ENCODE measurements around the gene TEDC2.

Gene TEDC2

DNA sequence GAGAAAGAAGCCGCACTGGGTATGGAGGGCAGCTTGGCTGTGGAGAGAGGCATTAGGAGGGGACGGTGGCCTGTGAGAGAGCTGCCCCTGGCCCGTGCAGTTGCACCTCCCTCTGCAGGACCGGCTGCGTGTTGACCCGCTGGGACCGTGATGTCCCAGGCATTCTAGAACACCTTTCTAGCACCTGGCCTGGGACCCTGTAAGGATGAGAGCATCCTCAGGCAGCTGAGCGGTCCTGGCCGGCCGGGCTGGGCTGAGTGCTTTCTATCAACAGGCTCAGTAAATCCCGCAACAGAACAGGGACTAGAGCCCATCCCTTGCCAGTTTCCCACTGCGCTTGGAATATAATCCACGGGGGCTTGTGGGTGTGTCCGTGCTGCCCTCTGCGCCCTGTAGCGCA, 29.7 kb downstream of the TEDC2 start:
- DNase-seq (no peak), ATAC-seq (no peak)
- no peaks in the 10 kb centered on the region for H3K27me3 Mint-ChIP-seq
- H3K4me3 Mint-ChIP-seq, result no peak overlapping the region
- H3K27ac Mint-ChIP-seq, result peak overlapping the region in 1 of 2 donors; percentile 19
- H3K9me3 Mint-ChIP-seq, result no peaks in the 10 kb centered on the region
- H3K4me1 Mint-ChIP-seq, result peaks cover 23% of the 10 kb centered on the region

DNA sequence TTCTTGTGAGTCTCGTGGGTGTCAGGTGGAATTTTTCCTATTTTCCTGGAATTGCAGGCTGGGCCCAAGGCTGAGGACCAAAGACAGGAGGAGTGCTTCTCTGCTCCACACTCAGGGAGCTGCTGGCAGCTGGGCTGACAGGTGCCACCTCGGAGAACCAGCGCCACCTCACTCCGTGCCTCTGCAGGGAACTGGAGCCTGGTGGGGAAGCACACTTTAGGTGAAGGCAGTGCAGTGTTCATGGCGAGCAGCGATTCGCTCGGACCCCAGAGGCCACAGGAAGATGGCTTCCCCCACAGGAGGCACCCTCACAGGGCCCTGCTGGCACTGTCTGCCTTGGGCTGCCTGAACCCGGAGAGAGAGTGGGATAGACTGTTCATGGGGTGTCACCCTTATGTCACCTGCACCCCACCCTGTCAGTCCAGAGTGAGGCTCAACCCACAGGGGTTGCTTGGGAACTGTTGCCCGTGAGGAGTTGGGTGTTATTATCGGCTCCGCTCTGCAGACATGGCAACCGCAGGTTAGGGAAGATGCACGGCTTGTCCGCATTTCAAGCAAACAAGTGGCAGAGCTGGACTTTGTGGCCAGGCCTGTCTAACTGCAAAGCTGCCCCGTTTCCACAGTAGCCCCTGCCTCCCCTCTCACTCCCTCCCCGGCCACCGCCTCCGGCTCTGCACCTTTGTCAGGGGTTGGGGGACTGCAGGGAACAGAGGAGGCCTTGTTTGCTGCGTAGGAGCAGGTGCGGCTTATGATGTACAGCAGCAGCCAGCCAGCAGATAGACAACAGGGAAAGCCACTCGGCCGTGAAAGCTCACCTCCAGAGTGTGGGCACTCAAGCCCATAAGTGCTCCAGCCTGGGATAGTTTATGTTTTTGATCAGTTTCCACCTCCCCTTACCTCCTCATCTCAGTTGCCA, 30.5 kb downstream of the TEDC2 start:
- Mint-ChIP-seq H3K9me3 (no peaks in the 10 kb centered on the region), H3K4me1 (peaks cover 23% of the 10 kb centered on the region), H3K27ac (no peak overlapping the region), H3K4me3 (no peak overlapping the region), H3K27me3 (no peaks in the 10 kb centered on the region)
- no peak for DNase-seq
- ATAC-seq, result no peak

DNA sequence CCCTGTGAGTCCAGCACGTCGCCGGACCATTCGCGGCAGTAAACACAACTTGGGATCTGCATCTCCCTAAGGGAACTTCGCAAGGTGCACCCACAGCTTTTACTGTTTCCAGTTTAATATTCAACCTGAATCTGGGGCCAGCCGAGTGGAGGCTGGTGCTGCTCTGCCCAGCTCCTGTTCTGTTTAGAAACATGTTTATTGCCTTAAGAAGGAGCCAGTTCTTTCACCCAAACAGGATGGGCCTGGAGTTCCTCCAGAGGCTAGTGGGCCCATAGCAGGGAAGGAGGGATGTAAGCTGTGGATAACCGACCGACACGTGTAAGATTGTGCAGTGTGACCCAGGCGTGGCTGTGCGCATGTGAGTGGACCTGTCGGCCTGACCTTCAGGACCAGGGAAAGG, 32.4 kb downstream of the TEDC2 start:
- peak overlapping the region in 1 of 2 donors; percentile 34 for H3K27ac Mint-ChIP-seq

DNA sequence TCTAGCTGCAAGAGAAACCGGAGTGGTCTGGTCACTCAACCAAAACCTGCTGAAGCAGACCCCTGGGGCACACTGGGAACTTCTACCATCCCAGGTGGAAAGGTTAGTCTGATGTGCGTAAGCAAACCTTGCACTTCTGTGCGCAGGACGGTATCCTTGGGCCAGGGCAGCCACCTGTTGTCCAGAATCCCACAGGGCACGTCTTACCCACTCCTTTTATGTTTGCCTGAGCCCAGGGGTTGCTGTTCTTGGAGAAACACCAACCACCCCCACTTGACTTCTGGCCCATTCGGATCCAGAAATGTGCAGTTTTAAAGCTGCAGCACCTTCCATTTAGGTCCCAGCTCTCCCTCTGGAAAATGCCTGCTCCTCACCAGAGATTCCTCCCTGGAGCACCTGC, 33.7 kb downstream of the TEDC2 start:
- H3K27ac Mint-ChIP-seq, result peak overlapping the region in 1 of 2 donors; percentile 86
- H3K4me1 Mint-ChIP-seq, result no peaks in the 10 kb centered on the region
- H3K27me3 Mint-ChIP-seq, result no peaks in the 10 kb centered on the region
- no peaks in the 10 kb centered on the region for H3K9me3 Mint-ChIP-seq
- no peak for DNase-seq
- ATAC-seq, result no peak
- no peak overlapping the region for H3K4me3 Mint-ChIP-seq

More for the DNA sequence above, 32.4 kb downstream of the TEDC2 start:
- H3K4me3 Mint-ChIP-seq, result no peak overlapping the region
- DNase-seq, result no peak
- ATAC-seq, result no peak
- no peaks in the 10 kb centered on the region for H3K9me3 Mint-ChIP-seq
- no peaks in the 10 kb centered on the region for H3K27me3 Mint-ChIP-seq
- H3K4me1 Mint-ChIP-seq, result peaks cover 10% of the 10 kb centered on the region

DNA sequence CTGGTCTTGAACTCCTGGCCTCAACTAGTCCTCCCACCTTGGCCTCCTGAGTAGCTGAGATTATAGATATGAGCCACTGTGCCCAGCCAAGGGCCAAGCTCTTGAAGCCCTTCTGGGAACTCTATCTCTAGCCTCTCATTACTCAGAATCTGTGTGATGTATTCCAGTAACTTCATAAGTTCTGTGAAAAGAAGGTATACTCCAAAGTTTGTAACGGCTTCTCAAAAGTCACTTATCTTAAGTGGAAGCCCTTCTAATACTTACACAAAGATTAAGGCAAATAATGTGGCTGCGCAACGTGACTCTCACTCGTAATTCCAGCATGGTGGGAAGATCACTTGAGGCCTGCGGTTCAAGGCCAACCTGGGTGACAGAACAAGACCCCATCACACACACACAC, 34.7 kb downstream of the TEDC2 start:
- Mint-ChIP-seq H3K9me3 (no peaks in the 10 kb centered on the region), H3K27me3 (no peaks in the 10 kb centered on the region), H3K27ac (no peak overlapping the region), H3K4me3 (no peak overlapping the region), H3K4me1 (no peaks in the 10 kb centered on the region)
- DNase-seq (no peak), ATAC-seq (no peak)

DNA sequence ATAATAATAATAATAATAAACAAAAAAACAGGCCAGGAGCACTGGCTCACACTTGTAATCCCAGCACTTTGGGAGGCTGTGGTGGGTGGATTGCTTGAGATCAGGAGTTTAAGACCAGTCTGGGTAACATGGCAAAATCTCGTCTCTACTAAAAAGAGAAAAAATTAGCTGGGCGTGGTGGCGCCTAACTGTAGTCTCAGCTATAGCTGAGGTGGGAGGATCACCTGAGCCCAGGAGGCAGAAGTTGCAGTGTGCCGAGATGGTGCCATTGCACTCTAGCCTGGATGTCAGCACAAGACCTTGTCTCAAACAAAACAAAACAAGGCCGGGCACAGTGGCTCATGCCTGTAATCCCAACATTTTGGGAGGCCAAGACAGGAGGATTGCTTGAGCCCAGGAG, 35.1 kb downstream of the TEDC2 start:
- Mint-ChIP-seq H3K4me3 (no peak overlapping the region), H3K4me1 (no peaks in the 10 kb centered on the region), H3K27me3 (no peaks in the 10 kb centered on the region), H3K27ac (no peak overlapping the region), H3K9me3 (no peaks in the 10 kb centered on the region)
- ATAC-seq (no peak), DNase-seq (no peak)

DNA sequence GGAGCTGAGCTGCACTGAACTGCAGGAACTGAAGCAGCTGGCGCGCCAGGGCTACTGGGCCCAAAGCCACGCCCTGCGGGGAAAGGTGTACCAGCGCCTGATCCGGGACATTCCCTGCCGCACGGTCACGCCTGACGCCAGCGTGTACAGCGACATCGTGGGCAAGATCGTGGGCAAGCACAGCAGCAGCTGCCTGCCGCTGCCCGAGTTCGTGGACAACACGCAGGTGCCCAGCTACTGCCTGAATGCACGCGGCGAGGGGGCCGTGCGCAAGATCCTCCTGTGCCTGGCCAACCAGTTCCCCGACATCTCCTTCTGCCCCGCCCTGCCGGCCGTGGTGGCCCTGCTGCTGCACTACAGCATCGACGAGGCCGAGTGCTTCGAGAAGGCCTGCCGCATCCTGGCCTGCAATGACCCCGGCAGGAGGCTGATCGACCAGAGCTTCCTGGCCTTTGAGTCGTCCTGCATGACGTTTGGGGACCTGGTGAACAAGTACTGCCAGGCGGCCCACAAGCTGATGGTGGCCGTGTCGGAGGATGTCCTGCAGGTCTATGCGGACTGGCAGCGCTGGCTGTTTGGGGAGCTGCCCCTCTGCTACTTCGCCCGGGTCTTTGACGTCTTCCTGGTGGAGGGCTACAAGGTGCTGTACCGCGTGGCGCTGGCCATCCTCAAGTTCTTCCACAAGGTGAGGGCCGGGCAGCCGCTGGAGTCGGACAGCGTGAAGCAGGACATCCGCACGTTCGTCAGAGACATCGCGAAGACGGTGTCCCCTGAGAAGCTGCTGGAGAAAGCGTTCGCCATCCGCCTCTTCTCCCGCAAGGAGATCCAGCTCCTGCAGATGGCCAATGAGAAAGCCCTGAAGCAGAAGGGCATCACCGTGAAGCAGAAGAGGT, 36.6 kb downstream of the TEDC2 start:
- DNase-seq (no peak), ATAC-seq (no peak)
- no peaks in the 10 kb centered on the region for H3K9me3 Mint-ChIP-seq
- H3K4me3 Mint-ChIP-seq, result no peak overlapping the region
- H3K4me1 Mint-ChIP-seq, result no peaks in the 10 kb centered on the region
- no peaks in the 10 kb centered on the region for H3K27me3 Mint-ChIP-seq
- no peak overlapping the region for H3K27ac Mint-ChIP-seq

DNA sequence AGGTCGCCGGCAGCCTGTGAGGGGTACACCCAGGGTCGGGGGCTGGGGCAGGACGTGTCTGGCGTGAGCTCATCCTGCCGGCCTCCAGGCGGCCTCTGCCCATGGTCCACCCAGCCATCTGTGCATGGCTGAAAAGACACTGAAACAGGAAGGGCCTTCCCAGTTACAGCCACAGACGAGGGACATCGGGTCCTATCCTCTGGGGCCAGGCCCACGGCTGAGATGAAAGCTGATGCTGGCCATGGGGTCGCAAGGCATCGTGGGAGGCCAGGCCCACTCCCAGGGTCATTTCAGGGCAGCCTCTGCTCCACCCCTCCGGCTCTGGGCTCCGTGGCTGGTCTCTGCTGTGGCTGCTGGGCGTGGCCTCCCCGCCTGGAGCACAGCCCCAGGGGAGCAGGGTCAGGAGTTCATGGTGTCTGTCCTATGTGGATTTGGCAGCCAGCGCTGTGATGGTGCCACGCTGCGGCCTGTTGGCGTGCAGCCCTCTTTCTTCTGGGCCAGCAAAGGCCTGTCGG, 37.3 kb downstream of the TEDC2 start:
- H3K27ac Mint-ChIP-seq, result no peak overlapping the region

DNA sequence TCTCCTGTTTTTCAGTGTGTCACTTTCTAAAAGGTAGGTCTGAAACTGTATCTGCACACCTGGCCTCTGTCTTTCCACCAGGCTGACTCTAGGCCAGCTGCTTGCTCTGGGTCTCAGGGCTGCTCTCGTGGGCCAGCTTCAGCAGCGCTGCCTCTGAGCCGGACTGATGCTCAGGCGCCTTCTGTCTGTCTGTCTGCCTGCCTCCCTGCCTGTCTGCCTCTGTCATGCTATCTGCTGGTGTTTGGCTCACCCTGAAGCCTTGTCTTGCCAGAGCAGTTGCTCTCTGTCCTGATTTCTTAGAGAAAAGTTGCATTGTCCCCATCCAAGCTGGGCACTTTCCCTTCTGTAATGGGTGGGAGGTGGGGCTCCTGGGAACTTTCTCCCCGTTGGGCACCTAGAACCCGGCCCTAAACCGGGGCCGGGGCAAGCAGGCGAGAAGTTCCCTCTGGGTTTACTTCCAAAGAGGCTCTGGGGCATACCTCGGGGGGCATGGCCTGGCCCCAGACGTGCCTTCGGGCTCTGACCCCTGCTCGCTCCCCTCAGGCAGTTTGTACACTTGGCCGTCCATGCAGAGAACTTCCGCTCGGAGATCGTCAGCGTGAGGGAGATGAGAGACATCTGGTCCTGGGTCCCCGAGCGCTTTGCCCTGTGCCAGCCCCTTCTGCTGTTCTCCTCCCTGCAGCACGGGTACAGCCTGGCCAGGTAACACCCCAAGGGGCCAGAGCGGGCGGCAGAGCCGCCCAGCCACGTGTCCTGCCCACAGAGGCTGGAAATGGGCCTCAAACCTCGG, 38.0 kb downstream of the TEDC2 start:
- DNase-seq (no peak), ATAC-seq (no peak)
- Mint-ChIP-seq H3K27me3 (no peaks in the 10 kb centered on the region), H3K9me3 (no peaks in the 10 kb centered on the region), H3K4me1 (no peaks in the 10 kb centered on the region), H3K27ac (no peak overlapping the region), H3K4me3 (no peak overlapping the region)

More for the DNA sequence above, 37.3 kb downstream of the TEDC2 start:
- no peak overlapping the region for H3K4me3 Mint-ChIP-seq
- H3K4me1 Mint-ChIP-seq, result no peaks in the 10 kb centered on the region
- no peak for DNase-seq
- no peaks in the 10 kb centered on the region for H3K27me3 Mint-ChIP-seq
- ATAC-seq, result no peak
- no peaks in the 10 kb centered on the region for H3K9me3 Mint-ChIP-seq

DNA sequence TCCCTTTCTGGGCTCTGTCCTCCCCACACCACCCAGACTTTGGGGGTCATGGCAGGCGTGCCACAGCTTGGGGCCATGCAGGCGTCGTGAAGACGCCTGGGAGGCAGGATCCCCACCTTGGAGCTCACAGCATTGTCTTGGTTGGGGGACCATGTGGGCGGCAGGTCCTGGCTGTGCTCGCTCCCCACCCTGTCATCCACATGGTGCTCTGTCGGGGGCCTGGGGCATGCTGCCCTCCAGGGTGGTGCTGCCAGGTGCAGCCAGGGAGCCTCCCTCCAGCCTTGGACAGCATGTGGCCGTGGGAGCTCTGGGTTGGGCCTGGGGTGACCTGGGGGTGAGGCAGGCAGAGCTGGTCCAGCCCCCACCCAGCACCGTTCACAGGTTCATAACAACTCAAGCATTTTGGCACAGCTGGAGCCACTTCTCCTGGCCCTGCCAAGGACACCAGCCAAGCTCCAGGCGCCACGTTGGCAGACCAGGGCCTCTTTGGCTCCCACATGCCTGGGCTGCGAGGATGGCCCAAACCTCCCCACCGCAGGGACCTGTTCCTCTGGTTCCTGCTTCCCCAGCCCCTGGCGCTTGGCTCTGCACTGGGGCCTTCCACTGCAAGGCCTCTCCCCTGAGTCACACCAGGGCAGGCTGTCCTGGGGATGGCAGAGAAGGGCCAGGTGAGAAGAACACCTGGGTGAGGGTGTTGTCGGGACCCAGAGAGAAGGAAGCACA, 38.8 kb downstream of the TEDC2 start:
- no peaks in the 10 kb centered on the region for H3K9me3 Mint-ChIP-seq
- no peak for ATAC-seq
- H3K27me3 Mint-ChIP-seq, result no peaks in the 10 kb centered on the region
- DNase-seq, result no peak
- peak overlapping the region in 1 of 2 donors; percentile 65 for H3K27ac Mint-ChIP-seq
- no peak overlapping the region for H3K4me3 Mint-ChIP-seq
- H3K4me1 Mint-ChIP-seq, result no peaks in the 10 kb centered on the region

DNA sequence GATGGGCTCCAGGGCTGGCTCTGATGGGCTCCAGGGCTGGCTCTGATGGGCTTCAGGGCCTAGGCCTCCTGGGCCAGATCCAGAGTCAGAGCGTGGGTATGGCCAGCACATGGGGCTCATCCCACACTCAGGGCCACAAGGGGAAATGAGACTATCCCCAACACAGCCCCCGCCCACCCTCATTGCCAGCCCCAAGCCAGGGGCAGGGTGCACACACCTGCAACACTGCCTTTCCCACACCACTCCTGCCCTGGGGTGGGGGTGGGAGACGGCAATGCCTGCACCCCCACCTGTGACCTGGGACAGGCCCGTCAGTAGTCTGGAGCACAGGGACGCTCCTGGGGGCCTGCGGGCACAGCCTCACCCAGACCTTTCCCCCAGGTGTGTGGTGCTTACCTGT, 39.5 kb downstream of the TEDC2 start:
- Mint-ChIP-seq H3K9me3 (no peaks in the 10 kb centered on the region), H3K4me1 (no peaks in the 10 kb centered on the region), H3K27ac (no peak overlapping the region), H3K27me3 (no peaks in the 10 kb centered on the region), H3K4me3 (no peak overlapping the region)
- DNase-seq (no peak), ATAC-seq (no peak)

DNA sequence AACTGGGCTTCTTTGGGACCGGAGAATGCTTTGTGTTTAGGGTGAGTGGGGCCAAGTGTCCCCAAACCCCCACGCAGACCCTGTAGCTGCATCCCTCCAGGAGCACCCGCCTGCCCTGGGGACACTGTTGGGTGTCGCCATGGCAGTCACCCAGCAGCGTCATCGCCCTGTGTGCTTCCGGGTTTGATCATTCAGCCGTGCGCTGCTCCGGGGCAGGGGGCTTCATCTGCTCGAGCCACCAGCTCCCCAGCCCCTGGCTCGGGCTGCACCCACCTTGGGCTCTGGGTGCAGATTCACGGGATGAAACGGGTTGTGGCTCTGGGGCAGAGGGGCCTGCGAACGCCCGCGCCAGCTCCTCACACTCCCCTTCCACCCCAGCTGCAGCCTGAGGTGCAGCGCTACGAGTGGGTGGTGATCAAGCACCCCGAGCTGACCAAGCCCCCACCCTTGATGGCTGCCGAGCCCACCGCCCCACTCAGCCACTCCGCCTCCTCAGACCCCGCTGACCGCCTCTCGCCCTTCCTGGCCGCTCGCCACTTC, 40.1 kb downstream of the TEDC2 start:
- Mint-ChIP-seq H3K9me3 (no peaks in the 10 kb centered on the region), H3K27me3 (no peaks in the 10 kb centered on the region), H3K4me3 (no peak overlapping the region), H3K4me1 (no peaks in the 10 kb centered on the region), H3K27ac (no peak overlapping the region)
- no peak for DNase-seq
- ATAC-seq, result no peak

DNA sequence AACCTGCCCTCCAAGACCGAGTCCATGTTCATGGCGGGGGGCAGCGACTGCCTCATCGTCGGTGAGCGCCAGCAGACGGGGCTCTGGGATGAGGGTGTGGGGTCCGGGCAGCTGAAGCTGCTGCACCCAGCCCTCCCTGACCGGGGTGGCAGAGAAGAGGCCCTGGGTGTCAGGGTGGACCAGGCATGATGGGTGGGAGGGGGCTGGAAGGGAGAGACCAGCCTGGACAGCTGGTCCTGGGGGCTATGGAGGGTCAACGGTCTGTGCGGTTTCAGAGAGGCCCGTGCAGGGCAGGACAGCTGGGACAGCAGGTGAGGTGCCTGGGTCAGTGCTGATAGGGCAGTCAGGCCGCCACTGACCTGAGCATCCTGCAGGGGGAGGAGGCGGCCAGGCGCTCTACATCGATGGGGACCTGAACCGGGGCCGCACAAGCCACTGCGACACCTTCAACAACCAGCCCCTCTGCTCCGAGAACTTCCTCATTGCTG, 40.6 kb downstream of the TEDC2 start:
- Mint-ChIP-seq H3K4me1 (no peaks in the 10 kb centered on the region), H3K4me3 (no peak overlapping the region), H3K27me3 (no peaks in the 10 kb centered on the region), H3K27ac (no peak overlapping the region), H3K9me3 (no peaks in the 10 kb centered on the region)
- DNase-seq, result no peak
- peak; percentile 3 for ATAC-seq

DNA sequence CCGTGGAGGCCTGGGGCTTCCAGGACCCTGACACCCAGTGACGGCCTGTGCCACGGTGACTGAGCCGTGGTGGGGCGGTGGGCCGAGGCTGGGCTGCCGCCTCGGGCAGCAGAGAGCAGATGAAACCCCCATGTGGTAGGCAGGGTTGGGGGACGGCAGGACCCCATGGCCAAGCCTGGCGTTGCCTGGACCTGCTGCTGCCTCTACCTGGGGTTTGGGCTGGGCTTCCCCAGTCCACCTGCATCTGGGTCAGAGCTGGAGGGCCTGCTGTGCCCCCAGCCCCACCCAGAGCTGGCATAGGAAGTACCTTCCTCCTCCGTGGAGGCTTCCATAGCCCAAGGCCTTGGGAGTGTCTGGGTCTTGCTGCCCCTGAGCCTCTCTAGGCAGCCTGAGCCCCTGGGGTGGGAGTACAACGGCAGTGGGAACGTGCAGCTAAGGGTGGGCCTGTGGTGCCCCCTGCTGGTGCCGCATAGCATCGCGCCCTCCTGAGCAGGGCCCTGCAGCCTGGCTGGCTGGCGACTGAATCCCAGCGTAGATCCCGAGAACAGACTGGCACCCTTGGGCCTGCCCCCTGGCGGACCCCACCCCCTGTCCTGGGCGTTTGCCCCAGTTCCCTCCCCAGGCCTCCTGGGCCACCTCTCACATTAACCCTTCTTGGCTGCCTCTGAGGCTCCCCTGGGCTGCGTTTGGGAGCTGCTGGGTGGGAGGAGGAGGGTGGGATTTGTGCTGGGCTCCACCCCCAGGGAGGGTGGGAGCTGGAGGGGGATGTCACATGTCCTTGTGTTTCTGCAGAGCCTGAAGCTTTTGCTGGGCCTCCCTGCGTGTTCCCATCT, 41.2 kb downstream of the TEDC2 start:
- H3K27ac Mint-ChIP-seq, result no peak overlapping the region
- no peaks in the 10 kb centered on the region for H3K4me1 Mint-ChIP-seq
- DNase-seq, result peak; percentile 80 to 81
- H3K4me3 Mint-ChIP-seq, result no peak overlapping the region
- H3K27me3 Mint-ChIP-seq, result no peaks in the 10 kb centered on the region
- ATAC-seq, result peak; percentile 90
- H3K9me3 Mint-ChIP-seq, result no peaks in the 10 kb centered on the region
